GM19467 (cell line): ENCODE measurements around the gene RUVBL2.

ENCODE experiments used
- ATAC-seq: cut with Tn5 transposase; IDR thresholded peaks from one replicate; pipeline ENCODE4 v1.9.1; 2021; ENCODE audit warnings: mild to moderate bottlenecking, moderate library complexity; ENCODE audit not compliant: unreplicated experiment

The RUVBL2 gene

DNA sequence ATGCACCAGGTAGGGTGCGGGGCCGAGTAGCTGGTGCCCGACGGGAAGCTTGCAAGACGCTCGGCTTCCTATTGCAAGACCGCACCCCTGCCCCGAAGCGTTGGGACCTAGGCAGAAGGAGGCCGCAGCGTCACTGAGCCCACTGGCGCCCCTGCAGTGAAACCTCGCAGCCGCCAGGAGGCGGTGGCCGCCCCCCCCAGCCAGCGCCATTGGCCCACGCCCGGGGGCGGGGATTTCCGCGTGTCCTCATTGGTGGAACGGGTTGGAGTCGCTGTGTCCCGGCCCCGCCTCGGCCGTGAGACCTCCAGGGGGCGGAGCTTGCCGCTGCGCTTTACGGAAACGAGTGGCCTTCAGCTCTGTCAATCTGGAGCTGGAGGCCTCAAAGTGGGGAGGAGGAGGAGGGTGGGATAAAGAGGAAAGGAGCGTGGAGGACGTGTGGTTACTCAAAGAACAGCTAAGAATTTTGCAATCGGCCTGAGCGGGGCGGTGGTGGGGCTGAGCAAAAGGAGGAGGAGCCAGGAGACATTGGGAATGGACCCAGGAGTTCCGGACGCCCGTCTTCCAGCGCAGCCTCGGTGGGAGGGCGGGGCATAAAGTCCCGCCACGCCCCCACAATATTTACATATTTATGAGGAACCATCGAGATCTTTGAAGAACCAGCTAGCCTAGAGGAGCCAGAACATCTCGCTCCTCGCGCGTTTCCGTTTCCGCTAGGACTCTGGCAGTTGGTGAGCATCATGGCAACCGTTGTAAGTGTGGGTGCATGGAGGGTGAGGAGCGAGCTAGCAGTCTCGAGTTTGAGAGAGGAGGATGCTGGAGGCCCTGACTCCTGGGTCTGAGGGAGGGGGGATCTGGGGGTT lies at the start of gene RUVBL2, which contains the start of gene GYS1:
TSS of gene RUVBL2 (plus strand) at position 713 of the 860 bp plus-strand sequence. CDS start at position 738, 25 bp downstream.
TSS of gene GYS1 (minus strand) at position 135 of the 860 bp plus-strand sequence. CDS start 197 bp downstream, outside the sequence.
- peak; percentile 84 for ATAC-seq

DNA sequence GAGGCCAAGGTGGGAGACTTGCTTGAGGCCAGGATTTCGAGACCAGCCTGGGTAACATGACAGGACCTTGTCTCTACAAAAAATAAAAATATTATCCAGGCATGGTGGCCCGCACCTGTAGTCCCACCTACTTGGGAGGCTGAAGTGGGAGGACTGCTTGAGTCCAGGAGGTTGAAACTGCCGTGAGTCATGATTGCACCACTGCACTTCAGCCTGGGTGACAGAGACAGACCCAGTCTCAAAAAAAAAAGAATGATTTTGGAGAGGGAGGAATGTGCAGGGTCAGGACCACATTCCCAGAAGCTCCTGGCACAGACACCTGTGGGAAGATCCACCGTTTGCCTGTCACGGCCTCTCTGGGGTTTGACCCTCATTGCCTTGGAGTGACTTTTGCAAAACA lies 48.3 kb upstream of the RUVBL2 start:
- ATAC-seq = no peak

GRCh38 chr19:48945817-48946216 lies 47.9 kb upstream of the RUVBL2 start:
- ATAC-seq = no peak

DNA sequence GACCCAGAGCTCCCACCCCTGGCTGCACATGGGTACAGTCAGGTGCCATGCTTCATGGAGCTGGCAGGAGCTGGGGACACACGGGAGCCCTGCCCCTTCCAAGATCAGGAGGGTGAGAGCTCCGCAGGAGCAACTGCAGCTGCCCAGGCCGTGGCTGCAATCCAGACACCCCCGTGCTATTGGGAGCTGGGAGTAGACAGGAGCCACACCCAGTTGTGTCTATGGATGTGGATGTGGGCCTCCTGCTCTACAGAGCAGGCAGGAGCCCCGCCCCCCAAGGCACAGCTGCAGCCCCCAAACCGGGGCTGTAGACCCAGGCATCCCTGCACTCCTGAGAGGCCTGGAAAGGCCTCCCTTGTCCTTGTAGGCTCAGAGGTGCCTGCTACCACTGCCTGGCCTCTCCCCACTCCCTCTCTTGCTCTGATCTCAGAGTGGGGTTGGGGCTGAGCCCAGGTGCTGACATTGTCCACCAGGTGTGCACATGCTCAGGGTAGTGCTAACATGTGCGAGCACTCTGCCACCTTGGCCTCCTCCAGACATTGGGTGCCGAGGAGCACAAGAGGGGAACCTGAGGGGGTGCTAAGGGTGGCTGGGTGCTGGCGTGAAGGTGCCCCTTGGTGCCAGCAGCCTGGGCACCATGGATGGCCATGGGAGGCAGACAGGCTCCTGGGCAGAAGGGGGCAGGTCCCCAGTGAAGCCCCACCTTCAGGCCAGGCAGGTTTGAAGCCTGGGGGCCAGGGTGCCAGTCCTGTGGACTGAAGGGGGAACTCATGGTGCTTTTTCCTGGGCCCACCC lies 47.0 kb upstream of the RUVBL2 start:
- ATAC-seq = no peak

GRCh38 chr19:48947258-48947542 lies 46.5 kb upstream of the RUVBL2 start:
- ATAC-seq = no peak

DNA sequence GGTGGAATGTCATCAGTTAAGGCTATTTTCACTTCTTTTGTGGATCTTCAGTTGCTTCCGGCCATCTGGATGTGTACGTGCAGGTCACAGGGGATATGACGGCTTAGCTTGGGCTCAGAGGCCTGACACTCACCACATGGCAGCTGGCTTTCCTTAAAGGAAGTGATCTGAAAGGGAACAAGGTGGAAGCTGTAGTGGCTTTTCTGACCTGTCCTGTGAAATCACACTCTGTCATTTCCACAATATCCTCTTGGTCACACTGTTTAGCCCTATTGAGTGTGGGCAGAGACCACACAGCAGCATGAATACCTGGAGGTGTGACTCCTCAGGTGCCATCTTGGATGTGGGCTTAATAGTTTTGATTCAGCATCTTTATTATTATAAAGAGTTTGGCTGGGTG lies 43.5 kb upstream of the RUVBL2 start:
- ATAC-seq = no peak

- ATAC-seq = no peak
Observed at GRCh38 chr19:48950830-48951519, 42.7 kb upstream of the RUVBL2 start.

DNA sequence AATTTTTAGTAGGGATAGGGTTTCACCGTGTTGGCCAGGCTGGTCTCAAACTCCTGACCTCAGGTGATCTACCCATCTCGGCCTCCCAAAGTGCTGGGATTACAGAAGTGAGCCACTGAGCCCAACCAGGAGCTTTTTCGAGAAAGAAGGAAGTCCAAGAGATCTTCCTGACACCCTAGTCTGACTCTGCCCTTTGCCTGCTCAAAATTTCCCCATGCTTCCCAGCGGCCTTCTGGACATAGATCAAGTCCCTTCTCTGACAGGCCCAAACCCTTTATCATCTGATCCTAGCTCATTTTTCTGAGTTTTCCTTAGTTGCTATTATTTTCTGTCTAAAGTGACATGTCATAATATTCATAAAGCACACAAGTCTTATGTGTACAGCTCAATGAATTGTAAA lies 40.5 kb upstream of the RUVBL2 start:
- ATAC-seq = no peak

- ATAC-seq = no peak
Observed at GRCh38 chr19:48953990-48954594, 39.6 kb upstream of the RUVBL2 start.

GRCh38 chr19:48954595-48955307 lies 38.9 kb upstream of the RUVBL2 start, which contains the start of gene BAX:
Gene BAX, plus strand, starts transcription at chr19:48954875. Its CDS starts 54 bp downstream, at chr19:48954929.
- peak; percentile 73 for ATAC-seq

- ATAC-seq = no peak
Observed at GRCh38 chr19:48955308-48955958, 38.3 kb upstream of the RUVBL2 start.

DNA sequence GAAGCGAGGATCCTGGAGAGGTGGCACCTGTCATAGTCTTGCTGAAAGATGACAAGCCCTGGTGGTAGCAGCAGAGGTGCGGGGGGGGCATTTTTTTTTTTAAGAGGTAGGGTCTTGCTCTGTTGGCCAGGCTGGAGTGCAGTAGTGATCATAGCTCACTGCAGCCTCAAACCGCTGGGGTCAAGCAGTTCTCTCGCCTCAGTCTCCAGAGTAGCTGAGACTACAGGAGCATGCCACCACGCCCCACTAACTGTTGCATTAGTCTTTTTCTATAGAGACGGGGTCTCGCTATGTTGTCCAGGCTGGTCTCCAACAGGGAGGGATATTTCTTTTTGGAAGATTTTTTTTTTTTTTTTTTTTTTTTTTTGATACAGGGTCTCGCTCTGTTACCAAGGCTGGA lies 35.7 kb upstream of the RUVBL2 start:
- no peak for ATAC-seq

- no peak for ATAC-seq
Observed at GRCh38 chr19:48959341-48960239, 34.1 kb upstream of the RUVBL2 start.

GRCh38 chr19:48961051-48961649 lies 32.5 kb upstream of the RUVBL2 start:
- no peak for ATAC-seq

DNA sequence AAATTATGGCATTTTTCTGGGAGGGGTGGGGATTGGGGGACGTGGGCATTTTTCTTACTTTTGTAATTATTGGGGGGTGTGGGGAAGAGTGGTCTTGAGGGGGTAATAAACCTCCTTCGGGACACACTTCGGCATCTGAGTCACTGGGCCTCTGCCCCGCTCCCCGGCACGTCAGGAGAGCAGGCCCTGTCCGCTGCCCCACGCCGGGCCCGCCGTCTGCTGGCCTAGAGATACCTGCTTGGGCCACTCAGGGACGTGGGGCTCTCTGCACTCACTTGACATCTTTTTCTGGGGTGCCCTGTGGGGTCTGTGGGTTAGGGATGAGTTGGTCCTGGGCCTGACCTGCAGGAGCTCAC lies 32.0 kb upstream of the RUVBL2 start:
- ATAC-seq = no peak

- ATAC-seq = no peak
Observed at GRCh38 chr19:48962029-48962848, 31.4 kb upstream of the RUVBL2 start.

- no peak for ATAC-seq
Observed at GRCh38 chr19:48962849-48963165, 30.9 kb upstream of the RUVBL2 start.
